ENCODE results near the gene CRNN.

Gene CRNN

GRCh38 chr1:152448095-152448494 lies 34.0 kb upstream of the CRNN start:
- CTCF ChIA-PET, result interaction anchor here (0.8 to 6.6 kb wide), 7 partner anchors 11 to 395 kb away, joined by 3 to 70 read pairs (median 5); no protein-coding TSS in a partner anchor

GRCh38 chr1:152447484-152447883 lies 33.4 kb upstream of the CRNN start:
- H3K4me3 ChIP-seq (ENCODE audit: low read depth, low read length), result no peak overlapping the region
- no peaks in the 10 kb centered on the region for H3K36me3 ChIP-seq (ENCODE audit: control insufficient read depth in 2 of 2, insufficient read depth in 1 of 2, low read length in 2 of 2)
- H3K4me1 ChIP-seq (ENCODE audit: control insufficient read depth, insufficient read depth, low read length), result no peaks in the 10 kb centered on the region
- CTCF ChIA-PET, result interaction anchor here (1.2 to 6.6 kb wide), 4 partner anchors 11 to 260 kb away, joined by 5 to 70 read pairs (median 6); no protein-coding TSS in a partner anchor
- H3K9me3 ChIP-seq (ENCODE audit: control insufficient read depth, insufficient read depth, low read depth, low read length), result no peaks in the 10 kb centered on the region
- H3K27ac ChIP-seq (ENCODE audit: extremely low read depth, low read depth, low read length), result no peak overlapping the region
- POLR2A ChIA-PET, result no interaction called here
- TF ChIP-seq ZFP3 (tag by site-specific recombination; IDR thresholded peaks at IDR 0.05; ENCODE audit: low read depth), result no peak
- TF ChIP-seq ZNF837 (tag by site-specific recombination; IDR thresholded peaks at IDR 0.05), result no peak
- no peak for TF ChIP-seq ZNF707 (tag by site-specific recombination; IDR thresholded peaks at IDR 0.05)
- no peak for TF ChIP-seq ZNF777 (tag by site-specific recombination; IDR thresholded peaks at IDR 0.05; ENCODE audit: borderline replicate concordance)
- no peak for TF ChIP-seq ZNF202 (tag by site-specific recombination; IDR thresholded peaks at IDR 0.05; ENCODE audit: borderline replicate concordance)
- no peak for TF ChIP-seq GLI2 (tag by site-specific recombination; IDR thresholded peaks at IDR 0.05; ENCODE audit: borderline replicate concordance, low read depth)
- TF ChIP-seq ZNF626 (tag by site-specific recombination; IDR thresholded peaks at IDR 0.05), result no peak
- TF ChIP-seq ZNF248 (tag by site-specific recombination; IDR thresholded peaks at IDR 0.05), result no peak
- no peak for TF ChIP-seq ZNF768 (tag by site-specific recombination; IDR thresholded peaks at IDR 0.05)
- no peak for TF ChIP-seq PRDM1 (tag by site-specific recombination; IDR thresholded peaks at IDR 0.05)
- TF ChIP-seq ZNF610 (tag by site-specific recombination; IDR thresholded peaks at IDR 0.05; ENCODE audit: borderline replicate concordance), result no peak
- TF ChIP-seq ZNF175 (tag by site-specific recombination; IDR thresholded peaks at IDR 0.05), result no peak
- TF ChIP-seq ZBTB11 (tag by site-specific recombination; conservative IDR thresholded peaks at IDR 0.05; ENCODE audit: low read depth), result no peak
- no peak for TF ChIP-seq ZNF394 (tag by site-specific recombination; IDR thresholded peaks at IDR 0.05; ENCODE audit: borderline replicate concordance)
- no peak for TF ChIP-seq ZBTB17 (tag by site-specific recombination; IDR thresholded peaks at IDR 0.05)
- no peak for TF ChIP-seq PRDM10 (tag by site-specific recombination; IDR thresholded peaks at IDR 0.05)
- no peak for TF ChIP-seq ZNF843 (tag by site-specific recombination; IDR thresholded peaks at IDR 0.05)
- no peak for TF ChIP-seq ZNF561 (tag by site-specific recombination; IDR thresholded peaks at IDR 0.05; ENCODE audit: borderline replicate concordance)
- no peak for TF ChIP-seq SETDB1 (IDR thresholded peaks at IDR 0.05; ENCODE audit: insufficient read length, low read length)

More at GRCh38 chr1:152448095-152448494, 34.0 kb upstream of the CRNN start:
- Histone ChIP-seq H3K27ac (ENCODE audit: extremely low read depth, low read depth, low read length) (no peak overlapping the region), H3K4me3 (ENCODE audit: low read depth, low read length) (no peak overlapping the region), H3K4me1 (ENCODE audit: control insufficient read depth, insufficient read depth, low read length) (no peaks in the 10 kb centered on the region), H3K36me3 (ENCODE audit: control insufficient read depth in 2 of 2, insufficient read depth in 1 of 2, low read length in 2 of 2) (no peaks in the 10 kb centered on the region), H3K9me3 (ENCODE audit: control insufficient read depth, insufficient read depth, low read depth, low read length) (no peaks in the 10 kb centered on the region)
- TF ChIP-seq EGR2 (tag by site-specific recombination; IDR thresholded peaks at IDR 0.05; ENCODE audit: low read depth), result no peak
- no peak for TF ChIP-seq TCF7L2 (IDR thresholded peaks at IDR 0.05; ENCODE audit: borderline replicate concordance, low read depth, low read length)
- no peak for TF ChIP-seq ZNF394 (tag by site-specific recombination; IDR thresholded peaks at IDR 0.05; ENCODE audit: borderline replicate concordance)
- POLR2A ChIA-PET, result no interaction called here
